Trophoblast cell (in vitro differentiated cells and primary cell): Measurements from ENCODE around the gene ERLEC1.

ENCODE experiments used
- DNase-seq, 2 donors: peaks; one replicate each; pipeline ENCODE4 v3.0.0-alpha.2; 2016
- H2AFZ ChIP-seq: 2 replicates; pipeline ENCODE4 v1.6.1; 2013; ENCODE audit warnings: low read length, moderate library complexity, mild to moderate bottlenecking; ENCODE audit not compliant: insufficient read depth, poor library complexity
- H2AK5ac ChIP-seq: 2 replicates; pipeline ENCODE4 v1.6.1; 2013; ENCODE audit warnings: mild to moderate bottlenecking, low read length
- H2BK120ac ChIP-seq: 2 replicates; pipeline ENCODE4 v1.6.1; 2013; ENCODE audit warnings: low read length, mild to moderate bottlenecking, moderate library complexity; ENCODE audit not compliant: insufficient read depth, poor library complexity
- H2BK12ac ChIP-seq: 2 replicates; pipeline ENCODE4 v1.6.1; 2013; ENCODE audit warnings: mild to moderate bottlenecking, low read length, moderate library complexity
- H2BK5ac ChIP-seq: 2 replicates; pipeline ENCODE4 v1.6.1; 2013; ENCODE audit warnings: low read length, low read depth, moderate library complexity, mild to moderate bottlenecking; ENCODE audit not compliant: poor library complexity
- H3K14ac ChIP-seq: 2 replicates; pipeline ENCODE4 v1.6.1; 2013; ENCODE audit warnings: mild to moderate bottlenecking, low read length
- H3K18ac ChIP-seq: 2 replicates; pipeline ENCODE4 v1.6.1; 2013; ENCODE audit warnings: mild to moderate bottlenecking, low read length
- H3K23ac ChIP-seq: 2 replicates; pipeline ENCODE4 v1.6.1; 2013; ENCODE audit warnings: low read length
- H3K27ac ChIP-seq: 2 replicates; pipeline ENCODE4 v1.5.1; 2013; ENCODE audit warnings: low read depth, mild to moderate bottlenecking, inconsistent platforms, low read length, moderate library complexity
- H3K27me3 ChIP-seq: 2 replicates; pipeline ENCODE4 v1.6.1; 2013; ENCODE audit warnings: inconsistent platforms, mild to moderate bottlenecking, low read length, moderate library complexity; ENCODE audit not compliant: insufficient read depth
- H3K36me3 ChIP-seq, 2 experiments: 1 replicate in 1 of 2; 2 replicates in 1 of 2; pipeline ENCODE4 v1.6.1; 2013; ENCODE audit warnings: low read length in 2 of 2, mild to moderate bottlenecking in 2 of 2, moderate library complexity in 1 of 2; ENCODE audit not compliant: insufficient read depth in 2 of 2, control insufficient read depth in 1 of 2
- H3K4ac ChIP-seq: 2 replicates; pipeline ENCODE4 v1.6.1; 2013; ENCODE audit warnings: low read depth, mild to moderate bottlenecking, low read length, moderate library complexity
- H3K4me1 ChIP-seq, 2 experiments: 1 replicate in 1 of 2; 2 replicates in 1 of 2; pipeline ENCODE4 v1.6.1; 2013; ENCODE audit warnings: low read length in 2 of 2, mild to moderate bottlenecking in 2 of 2, moderate library complexity in 1 of 2; ENCODE audit not compliant: insufficient read depth in 2 of 2, control insufficient read depth in 1 of 2
- H3K4me2 ChIP-seq: 2 replicates; pipeline ENCODE4 v1.6.1; 2013; ENCODE audit warnings: inconsistent platforms, mild to moderate bottlenecking, low read length, moderate library complexity
- H3K4me3 ChIP-seq: 2 replicates; pipeline ENCODE4 v1.5.1; 2013; ENCODE audit warnings: mild to moderate bottlenecking, low read depth, low read length, inconsistent platforms
- H3K79me1 ChIP-seq: one replicate; pipeline ENCODE4 v1.6.1; 2013; ENCODE audit warnings: low read length
- H3K79me2 ChIP-seq: 2 replicates; pipeline ENCODE4 v1.6.1; 2013; ENCODE audit warnings: low read length, mild to moderate bottlenecking; ENCODE audit not compliant: control insufficient read depth, insufficient read depth, poor library complexity
- H3K9ac ChIP-seq: 2 replicates; pipeline ENCODE4 v1.6.1; 2013; ENCODE audit warnings: mild to moderate bottlenecking, low read length
- H3K9me3 ChIP-seq: 2 replicates; pipeline ENCODE4 v1.6.1; 2013; ENCODE audit warnings: low read depth, mild to moderate bottlenecking, control low read depth, inconsistent platforms, low read length; ENCODE audit not compliant: insufficient read depth
- H4K12ac ChIP-seq: 2 replicates; pipeline ENCODE4 v1.6.1; 2013; ENCODE audit warnings: low read depth, mild to moderate bottlenecking, low read length, moderate library complexity
- H4K8ac ChIP-seq: 2 replicates; pipeline ENCODE4 v1.6.1; 2013; ENCODE audit warnings: low read depth, mild to moderate bottlenecking, low read length, moderate library complexity
- H4K91ac ChIP-seq: one replicate; pipeline ENCODE4 v1.6.1; 2013; ENCODE audit warnings: low read depth, mild to moderate bottlenecking, low read length, moderate library complexity
- WGBS: extraction: QIAGEN DNeasy Blood & Tissue Kit; methylation state at CpG from one replicate; pipeline ENCODE4 v1.1.7; 2013; ENCODE audit warnings: missing lambda C conversion rate; ENCODE audit not compliant: insufficient read length, insufficient coverage; ENCODE audit errors: extremely low coverage; 5-methylcytosine and 5-hydroxymethylcytosine counted together

The ERLEC1 gene

GRCh38 chr2:53802617-53803151, 15.8 kb downstream of the ERLEC1 start:
- no peaks in the 10 kb centered on the region for H3K27me3 ChIP-seq
- H3K4me3 ChIP-seq = no peak overlapping the region
- no peak overlapping the region for H3K27ac ChIP-seq
- H2AK5ac ChIP-seq = no peak overlapping the region
- peaks cover 16% of the 10 kb centered on the region in 2 experiments for H3K36me3 ChIP-seq
- no peak overlapping the region for H4K91ac ChIP-seq
- H2BK120ac ChIP-seq = no peak overlapping the region
- H2AFZ ChIP-seq = no peak overlapping the region
- no peak overlapping the region for H4K8ac ChIP-seq
- WGBS = no CpG with 5 or more reads among the region's 7 CpGs
- no peak overlapping the region for H3K4ac ChIP-seq
- H3K14ac ChIP-seq = no peak overlapping the region
- H3K23ac ChIP-seq = no peak overlapping the region
- no peak overlapping the region for H3K18ac ChIP-seq
- H4K12ac ChIP-seq = no peak overlapping the region
- no peak overlapping the region for H3K9ac ChIP-seq
- H3K9me3 ChIP-seq = no peaks in the 10 kb centered on the region
- DNase-seq = no peak
- no peak overlapping the region for H2BK5ac ChIP-seq
- no peaks in the 10 kb centered on the region for H3K79me1 ChIP-seq
- H2BK12ac ChIP-seq = no peak overlapping the region
- no peak overlapping the region for H3K4me2 ChIP-seq
- no peaks in the 10 kb centered on the region for H3K79me2 ChIP-seq
- no peaks in the 10 kb centered on the region for H3K4me1 ChIP-seq

DNA sequence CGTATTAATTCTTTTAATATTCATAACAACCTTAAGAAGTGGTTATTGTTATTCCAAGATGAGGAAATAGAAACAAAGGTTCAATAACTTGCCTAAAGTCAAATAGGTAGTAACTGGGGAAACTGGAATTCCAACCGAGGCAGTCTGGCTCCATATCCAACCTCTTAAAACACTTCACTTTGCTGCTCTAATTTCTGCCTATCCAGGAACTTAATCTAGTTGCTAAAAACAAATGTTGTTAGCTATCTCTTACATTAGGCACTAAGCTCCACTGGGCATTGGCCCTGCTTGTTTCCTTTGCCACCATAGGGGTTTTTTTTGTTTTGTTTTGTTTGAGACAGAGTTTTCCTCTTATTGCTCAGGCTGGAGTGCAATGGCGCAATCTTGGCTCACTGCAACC, 24.8 kb downstream of the ERLEC1 start:
- no peak overlapping the region for H3K14ac ChIP-seq
- no peak overlapping the region for H4K12ac ChIP-seq
- no peak overlapping the region for H3K4me3 ChIP-seq
- no peaks in the 10 kb centered on the region for H3K79me2 ChIP-seq
- no peaks in the 10 kb centered on the region for H3K79me1 ChIP-seq
- no peak overlapping the region for H3K4me2 ChIP-seq
- no peak overlapping the region for H3K23ac ChIP-seq
- no peak overlapping the region for H2BK12ac ChIP-seq
- no peak overlapping the region for H2BK120ac ChIP-seq
- H2AK5ac ChIP-seq = no peak overlapping the region
- H3K27me3 ChIP-seq = no peaks in the 10 kb centered on the region
- H3K9me3 ChIP-seq = no peaks in the 10 kb centered on the region
- no peak overlapping the region for H4K8ac ChIP-seq
- H3K4me1 ChIP-seq = no peaks in the 10 kb centered on the region
- no peak for DNase-seq
- H3K9ac ChIP-seq = no peak overlapping the region
- no peak overlapping the region for H3K27ac ChIP-seq
- no peak overlapping the region for H3K18ac ChIP-seq
- H4K91ac ChIP-seq = no peak overlapping the region
- no peak overlapping the region for H2BK5ac ChIP-seq
- H3K4ac ChIP-seq = no peak overlapping the region
- WGBS = no CpG with 5 or more reads among the region's 3 CpGs
- H3K36me3 ChIP-seq = peaks cover 17 to 23% of the 10 kb centered on the region in 2 experiments
- H2AFZ ChIP-seq = no peak overlapping the region

- H3K9ac ChIP-seq = no peak overlapping the region
- H3K4me2 ChIP-seq = no peak overlapping the region
- H4K91ac ChIP-seq = no peak overlapping the region
- H3K23ac ChIP-seq = no peak overlapping the region
- H3K9me3 ChIP-seq = no peaks in the 10 kb centered on the region
- no peak overlapping the region for H3K4ac ChIP-seq
- H3K4me3 ChIP-seq = no peak overlapping the region
- H4K8ac ChIP-seq = no peak overlapping the region
- no peaks in the 10 kb centered on the region for H3K79me2 ChIP-seq
- H3K4me1 ChIP-seq = no peaks in the 10 kb centered on the region
- no peak overlapping the region for H2AK5ac ChIP-seq
- H3K27me3 ChIP-seq = no peaks in the 10 kb centered on the region
- H2AFZ ChIP-seq = no peak overlapping the region
- no peaks in the 10 kb centered on the region for H3K79me1 ChIP-seq
- H2BK120ac ChIP-seq = no peak overlapping the region
- H2BK5ac ChIP-seq = no peak overlapping the region
- no peak overlapping the region for H3K14ac ChIP-seq
- H3K36me3 ChIP-seq = peaks cover 17 to 19% of the 10 kb centered on the region in 2 experiments
- peak in 1 of 2 donors; percentile 30 for DNase-seq
- H2BK12ac ChIP-seq = no peak overlapping the region
- H3K18ac ChIP-seq = no peak overlapping the region
- H3K27ac ChIP-seq = no peak overlapping the region
- no peak overlapping the region for H4K12ac ChIP-seq
Measured at GRCh38 chr2:53813151-53813550, 26.3 kb downstream of the ERLEC1 start.

GRCh38 chr2:53818854-53819435, 32.1 kb downstream of the ERLEC1 start:
- no peak overlapping the region for H4K8ac ChIP-seq
- no peaks in the 10 kb centered on the region for H3K79me1 ChIP-seq
- no peaks in the 10 kb centered on the region for H3K27me3 ChIP-seq
- H3K4me1 ChIP-seq = no peaks in the 10 kb centered on the region
- WGBS = no CpG with 5 or more reads among the region's 3 CpGs
- no peak overlapping the region for H2BK12ac ChIP-seq
- no peak overlapping the region for H3K14ac ChIP-seq
- H4K91ac ChIP-seq = no peak overlapping the region
- H3K4me2 ChIP-seq = no peak overlapping the region
- H2BK120ac ChIP-seq = no peak overlapping the region
- H3K36me3 ChIP-seq = peaks cover 11 to 12% of the 10 kb centered on the region in 2 experiments
- H2BK5ac ChIP-seq = no peak overlapping the region
- no peaks in the 10 kb centered on the region for H3K9me3 ChIP-seq
- H3K9ac ChIP-seq = no peak overlapping the region
- H2AK5ac ChIP-seq = no peak overlapping the region
- no peak overlapping the region for H3K27ac ChIP-seq
- no peaks in the 10 kb centered on the region for H3K79me2 ChIP-seq
- no peak overlapping the region for H3K4me3 ChIP-seq
- no peak overlapping the region for H3K18ac ChIP-seq
- H2AFZ ChIP-seq = no peak overlapping the region
- no peak for DNase-seq
- no peak overlapping the region for H3K23ac ChIP-seq
- H4K12ac ChIP-seq = no peak overlapping the region
- no peak overlapping the region for H3K4ac ChIP-seq
